Activated CD8-positive, alpha-beta memory T cell treated with anti-CD3 and anti-CD28 coated beads, Interleukin-2, amount 50 U/mL, for 1 hour (primary cell): Measurements from ENCODE around the gene ZCCHC7.
"Not testable (repeated sequence)": the region's sequence is repeated elsewhere in the genome, so short reads cannot be mapped to it uniquely, and the experiment has no call there.

Experiments used
- DNase-seq: peaks from one replicate; pipeline ENCODE4 v3.0.0-alpha.2; 2020; ENCODE audit errors: extremely low read depth

ZCCHC7 gene

GRCh38 chr9:37251452-37251851, 131.1 kb downstream of the ZCCHC7 start:
- no peak for DNase-seq

- no peak for DNase-seq
Observed at GRCh38 chr9:37253377-37253937, 133.1 kb downstream of the ZCCHC7 start.

- DNase-seq, result no peak
Observed at GRCh38 chr9:37255187-37255586, 134.8 kb downstream of the ZCCHC7 start.

GRCh38 chr9:37255944-37256862, 135.8 kb downstream of the ZCCHC7 start:
- DNase-seq, result no peak

GRCh38 chr9:37259951-37260350, 139.6 kb downstream of the ZCCHC7 start:
- DNase-seq, result no peak

GRCh38 chr9:37262410-37262809, 142.0 kb downstream of the ZCCHC7 start:
- no peak for DNase-seq

- no peak for DNase-seq
Observed at GRCh38 chr9:37264539-37264938, 144.2 kb downstream of the ZCCHC7 start.

GRCh38 chr9:37266630-37267029, 146.3 kb downstream of the ZCCHC7 start:
- no peak for DNase-seq

- DNase-seq, result no peak
Observed at GRCh38 chr9:37269221-37269620, 148.8 kb downstream of the ZCCHC7 start.

- no peak for DNase-seq
Observed at GRCh38 chr9:37271679-37272078, 151.3 kb downstream of the ZCCHC7 start.

- DNase-seq, result no peak
Observed at GRCh38 chr9:37273595-37273994, 153.2 kb downstream of the ZCCHC7 start.

GRCh38 chr9:37281541-37281940, 161.2 kb downstream of the ZCCHC7 start:
- no peak for DNase-seq

- no peak for DNase-seq
Observed at GRCh38 chr9:37283730-37284325, 163.5 kb downstream of the ZCCHC7 start.

GRCh38 chr9:37284636-37285035, 164.3 kb downstream of the ZCCHC7 start:
- no peak for DNase-seq

GRCh38 chr9:37286530-37287175, 166.3 kb downstream of the ZCCHC7 start:
- DNase-seq, result no peak

- no peak for DNase-seq
Observed at GRCh38 chr9:37287317-37287716, 166.9 kb downstream of the ZCCHC7 start.

- DNase-seq, result no peak
Observed at GRCh38 chr9:37289631-37290030, 169.3 kb downstream of the ZCCHC7 start.

- DNase-seq, result no peak
Observed at GRCh38 chr9:37290366-37290939, 170.1 kb downstream of the ZCCHC7 start.

- no peak for DNase-seq
Observed at GRCh38 chr9:37290940-37291485, 170.6 kb downstream of the ZCCHC7 start.

GRCh38 chr9:37291612-37292238, 171.4 kb downstream of the ZCCHC7 start:
- not testable (repeated sequence) for DNase-seq

- DNase-seq, result no peak
Observed at GRCh38 chr9:37292896-37293295, 172.5 kb downstream of the ZCCHC7 start.
